Tibial artery (tissue), 4 donors: Measurements from ENCODE around the gene CNTNAP2.

Experiments
- DNase-seq, 2 donors: peaks; one replicate each; pipeline ENCODE4 v3.0.0-alpha.2; 2019
- H3K27ac ChIP-seq, 2 donors: fragments of 200-600 bp; sonication (generic) in 1 of 2; 1 replicate in 1 of 2; 2 replicates in 1 of 2; pipeline ENCODE4 v1.5.1; 2018 to 2019; ENCODE audit warnings: mild to moderate bottlenecking in 1 of 2
- H3K27me3 ChIP-seq, 2 donors: fragments of 200-600 bp; sonication (generic) in 1 of 2; one replicate each; pipeline versions ENCODE4 v1.5.1 to v1.6.0; 2016 to 2019
- H3K36me3 ChIP-seq, 3 donors: fragments of 200-600 bp; sonication (generic) in 2 of 3; one replicate each; pipeline ENCODE4 v1.5.1; 2016 to 2019; ENCODE audit warnings: mild to moderate bottlenecking in 2 of 3
- H3K4me1 ChIP-seq, 4 donors: fragments of 200-600 bp; sonication (generic) in 2 of 4; 1 replicate in 3 of 4; 2 replicates in 1 of 4; pipeline ENCODE4 v1.5.1; 2016 to 2019
- H3K4me3 ChIP-seq, 2 donors: fragments of 200-600 bp; sonication (generic) in 1 of 2; 1 replicate in 1 of 2; 2 replicates in 1 of 2; pipeline ENCODE4 v1.5.1; 2018 to 2019; ENCODE audit warnings: mild to moderate bottlenecking in 2 of 2
- H3K9me3 ChIP-seq, 3 donors: fragments of 200-600 bp; sonication (generic) in 1 of 3; one replicate each; pipeline ENCODE4 v1.5.1; 2016 to 2019
- intact Hi-C: fragments of 100-400 bp; cut with DNase I; formaldehyde crosslinking; loops from one replicate; pipeline ENCODE4 v1.15.0; 2023; ENCODE audit warnings: low total_unique reads
- TF ChIP-seq, protein P1 (sequence below), 2 experiments: fragments of 200-600 bp in 1 of 2; fragments of 450-650 bp in 1 of 2; IDR thresholded peaks; one replicate each; pipeline ENCODE4 v1.5.1; 2017 to 2019; ENCODE audit warnings: antibody characterized with exemption in 2 of 2, mild to moderate bottlenecking in 1 of 2, moderate library complexity in 1 of 2

CNTNAP2 gene

DNA sequence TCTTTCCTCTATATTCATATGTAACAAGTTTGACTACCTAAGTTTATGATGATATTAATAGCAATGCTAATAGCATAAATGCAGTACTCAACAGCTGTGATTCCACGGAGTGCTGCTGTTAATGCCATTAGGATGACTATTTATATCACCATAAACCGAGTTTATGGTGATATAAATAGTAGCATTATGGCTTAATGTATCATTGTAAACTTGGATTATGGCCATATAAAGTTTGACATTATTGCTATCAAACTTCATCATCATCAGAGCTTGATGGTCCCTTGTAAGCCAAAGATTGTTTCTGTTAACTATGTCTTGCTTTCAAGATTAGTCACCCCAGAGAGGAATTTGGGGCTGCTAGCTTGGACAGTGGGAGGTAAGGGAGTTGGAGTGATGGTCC lies 1861.6 kb downstream of the CNTNAP2 start:
- no peaks in the 10 kb centered on the region for H3K27me3 ChIP-seq
- intact Hi-C loops = no loop called here
- H3K36me3 ChIP-seq = no peaks in the 10 kb centered on the region
- no peak overlapping the region for H3K27ac ChIP-seq
- no peaks in the 10 kb centered on the region for H3K4me1 ChIP-seq
- no peak overlapping the region for H3K4me3 ChIP-seq
- no peaks in the 10 kb centered on the region for H3K9me3 ChIP-seq
- TF ChIP-seq, protein P1, sequence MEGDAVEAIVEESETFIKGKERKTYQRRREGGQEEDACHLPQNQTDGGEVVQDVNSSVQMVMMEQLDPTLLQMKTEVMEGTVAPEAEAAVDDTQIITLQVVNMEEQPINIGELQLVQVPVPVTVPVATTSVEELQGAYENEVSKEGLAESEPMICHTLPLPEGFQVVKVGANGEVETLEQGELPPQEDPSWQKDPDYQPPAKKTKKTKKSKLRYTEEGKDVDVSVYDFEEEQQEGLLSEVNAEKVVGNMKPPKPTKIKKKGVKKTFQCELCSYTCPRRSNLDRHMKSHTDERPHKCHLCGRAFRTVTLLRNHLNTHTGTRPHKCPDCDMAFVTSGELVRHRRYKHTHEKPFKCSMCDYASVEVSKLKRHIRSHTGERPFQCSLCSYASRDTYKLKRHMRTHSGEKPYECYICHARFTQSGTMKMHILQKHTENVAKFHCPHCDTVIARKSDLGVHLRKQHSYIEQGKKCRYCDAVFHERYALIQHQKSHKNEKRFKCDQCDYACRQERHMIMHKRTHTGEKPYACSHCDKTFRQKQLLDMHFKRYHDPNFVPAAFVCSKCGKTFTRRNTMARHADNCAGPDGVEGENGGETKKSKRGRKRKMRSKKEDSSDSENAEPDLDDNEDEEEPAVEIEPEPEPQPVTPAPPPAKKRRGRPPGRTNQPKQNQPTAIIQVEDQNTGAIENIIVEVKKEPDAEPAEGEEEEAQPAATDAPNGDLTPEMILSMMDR (IDR thresholded peaks at IDR 0.05) = no peak
- DNase-seq = no peak

DNA sequence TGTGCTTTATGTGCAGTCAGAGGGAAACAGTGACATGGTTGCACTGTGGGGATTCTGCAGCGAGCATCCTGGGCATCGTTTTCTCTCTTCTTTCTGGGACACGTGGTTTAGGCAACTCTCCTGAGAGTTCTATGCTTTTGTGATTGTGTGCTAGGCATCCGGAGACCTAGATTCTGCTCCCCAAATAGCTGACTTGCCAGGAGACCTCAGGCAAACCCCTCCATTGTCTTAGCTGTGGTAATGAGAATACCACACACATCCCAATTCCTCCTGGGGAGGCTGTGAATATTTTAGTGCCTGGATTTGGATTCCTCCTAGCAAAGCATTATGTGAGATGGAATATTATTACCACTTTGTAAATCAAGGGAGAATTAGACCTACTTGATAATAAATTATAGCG lies 1862.0 kb downstream of the CNTNAP2 start:
- Histone ChIP-seq H3K4me3 (no peak overlapping the region), H3K27me3 (no peaks in the 10 kb centered on the region), H3K36me3 (no peaks in the 10 kb centered on the region), H3K4me1 (no peaks in the 10 kb centered on the region), H3K9me3 (no peaks in the 10 kb centered on the region), H3K27ac (no peak overlapping the region)
- intact Hi-C loops = no loop called here
- no peak for DNase-seq
- TF ChIP-seq, protein P1 (IDR thresholded peaks at IDR 0.05) = no peak

DNA sequence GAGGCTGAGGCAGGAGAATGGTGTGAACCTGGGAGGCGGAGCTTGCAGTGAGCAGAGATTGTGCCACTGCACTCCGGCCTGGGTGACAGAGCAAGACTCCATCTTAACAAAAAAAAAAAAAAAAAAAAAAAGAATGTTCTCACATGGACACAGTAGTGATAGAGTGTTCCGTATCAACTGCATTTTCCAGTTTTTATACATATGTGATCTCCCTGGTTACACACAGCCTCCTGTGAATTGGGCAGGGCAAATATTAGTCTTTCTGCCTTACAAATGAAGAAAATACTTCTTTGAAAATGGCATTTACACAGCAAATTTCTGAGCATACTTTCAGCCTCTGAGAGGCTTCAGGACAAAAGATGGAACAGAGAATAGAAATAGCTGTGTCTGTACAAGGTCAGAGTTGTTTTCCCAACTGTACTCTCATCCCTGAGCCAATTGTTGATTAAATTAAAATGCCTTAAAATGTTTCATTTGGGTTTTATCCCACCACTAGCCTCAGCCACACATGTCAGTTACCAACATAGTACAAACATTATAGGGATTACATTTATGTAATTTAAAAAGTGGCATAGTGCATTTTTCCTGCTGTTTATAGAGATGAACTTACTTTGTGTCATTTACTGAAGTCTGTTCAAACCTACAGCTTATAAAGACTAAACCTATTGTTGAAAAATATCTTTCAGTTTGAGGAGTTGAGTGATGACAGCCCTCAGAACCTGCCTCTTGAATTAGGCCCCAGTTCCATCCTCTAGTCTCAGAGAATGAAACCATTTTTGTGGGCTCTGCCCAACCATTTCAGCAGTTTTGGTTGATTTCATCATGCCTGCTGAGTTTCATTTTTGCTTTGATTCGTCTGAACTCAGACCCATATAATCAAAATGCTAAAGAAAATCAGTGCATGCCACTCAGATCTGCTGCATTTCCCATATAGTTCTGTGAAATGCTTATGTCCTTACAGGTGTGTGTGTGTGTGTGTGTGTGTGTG lies 1864.5 kb downstream of the CNTNAP2 start:
- Histone ChIP-seq H3K4me1 (no peaks in the 10 kb centered on the region), H3K36me3 (no peaks in the 10 kb centered on the region), H3K27ac (no peak overlapping the region), H3K27me3 (no peaks in the 10 kb centered on the region), H3K4me3 (no peak overlapping the region), H3K9me3 (no peaks in the 10 kb centered on the region)
- intact Hi-C loops = no loop called here
- TF ChIP-seq, protein P1 (IDR thresholded peaks at IDR 0.05) = no peak
- no peak for DNase-seq

GRCh38 chr7:147982307-147982706 lies 1865.7 kb downstream of the CNTNAP2 start:
- intact Hi-C loops = no loop called here
- TF ChIP-seq, protein P1 (IDR thresholded peaks at IDR 0.05) = no peak
- no peak for DNase-seq

GRCh38 chr7:147984265-147984664 lies 1867.7 kb downstream of the CNTNAP2 start:
- Histone ChIP-seq H3K9me3 (no peaks in the 10 kb centered on the region), H3K4me1 (no peaks in the 10 kb centered on the region), H3K27me3 (no peaks in the 10 kb centered on the region), H3K27ac (no peak overlapping the region), H3K4me3 (no peak overlapping the region), H3K36me3 (no peaks in the 10 kb centered on the region)
- intact Hi-C loops = no loop called here
- no peak for DNase-seq
- TF ChIP-seq, protein P1 (IDR thresholded peaks at IDR 0.05) = no peak

More at GRCh38 chr7:147982307-147982706, 1865.7 kb downstream of the CNTNAP2 start:
- no peaks in the 10 kb centered on the region for H3K36me3 ChIP-seq
- H3K27ac ChIP-seq = no peak overlapping the region
- no peaks in the 10 kb centered on the region for H3K4me1 ChIP-seq
- no peaks in the 10 kb centered on the region for H3K27me3 ChIP-seq
- no peaks in the 10 kb centered on the region for H3K9me3 ChIP-seq
- no peak overlapping the region for H3K4me3 ChIP-seq
